HG02588 (cell line): Measurements from ENCODE around the gene CA12.

Experiments used
- ATAC-seq: cut with Tn5 transposase; IDR thresholded peaks from one replicate; pipeline ENCODE4 v1.9.1; 2021; ENCODE audit warnings: mild to moderate bottlenecking, moderate library complexity; ENCODE audit not compliant: unreplicated experiment

Gene CA12

DNA sequence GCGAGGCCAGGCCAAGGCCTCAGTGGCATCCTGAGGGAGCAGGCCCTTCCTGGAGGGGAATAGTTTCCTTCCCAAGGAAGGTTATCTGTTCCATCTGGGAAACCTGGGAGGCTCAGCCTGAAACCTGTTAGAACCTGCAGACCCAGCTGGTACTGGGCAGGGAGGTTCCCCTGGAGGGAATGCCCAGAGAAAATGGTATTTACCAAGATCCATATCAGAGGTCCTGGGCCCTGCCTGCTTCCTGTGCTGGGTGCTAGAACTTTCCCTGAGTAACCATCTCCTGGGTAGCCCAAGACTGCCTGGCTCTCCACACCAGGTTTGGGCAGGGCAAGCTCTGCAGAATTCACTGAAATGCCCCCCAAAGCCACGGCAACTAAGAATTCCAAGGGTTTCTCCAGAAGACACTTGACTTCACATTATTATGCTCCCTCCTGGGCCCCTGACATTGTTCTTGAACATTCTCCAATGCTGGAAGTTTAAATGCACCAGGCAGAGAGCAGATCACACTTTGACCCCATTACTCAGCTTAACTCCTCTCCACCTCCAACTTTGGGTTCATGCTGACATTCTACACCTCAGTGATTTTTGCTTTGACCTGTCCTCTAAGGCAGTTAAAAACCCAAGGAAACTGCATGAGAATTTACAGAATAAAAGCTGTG lies 2.0 kb downstream of the CA12 start:
- no peak for ATAC-seq

DNA sequence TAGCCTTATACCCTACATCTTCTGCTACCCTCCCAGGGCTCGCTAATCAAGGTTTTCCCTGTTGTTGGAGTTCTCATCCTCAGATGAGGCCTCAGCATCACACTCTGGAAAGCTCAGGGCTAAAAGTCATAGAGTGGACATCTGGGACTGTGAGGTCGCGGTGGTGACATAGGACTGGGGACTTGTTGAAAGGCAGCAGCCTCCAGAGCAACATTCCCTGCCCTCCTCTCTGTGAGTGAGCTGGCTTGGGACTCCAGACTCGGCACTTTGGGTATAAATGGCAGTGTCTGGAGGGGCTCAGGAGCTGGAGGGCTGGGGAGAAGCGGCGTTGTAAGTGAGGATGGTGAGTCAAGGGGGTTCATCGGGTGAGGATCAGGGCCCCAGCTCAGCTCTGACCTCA lies 2.7 kb downstream of the CA12 start:
- ATAC-seq, result no peak

DNA sequence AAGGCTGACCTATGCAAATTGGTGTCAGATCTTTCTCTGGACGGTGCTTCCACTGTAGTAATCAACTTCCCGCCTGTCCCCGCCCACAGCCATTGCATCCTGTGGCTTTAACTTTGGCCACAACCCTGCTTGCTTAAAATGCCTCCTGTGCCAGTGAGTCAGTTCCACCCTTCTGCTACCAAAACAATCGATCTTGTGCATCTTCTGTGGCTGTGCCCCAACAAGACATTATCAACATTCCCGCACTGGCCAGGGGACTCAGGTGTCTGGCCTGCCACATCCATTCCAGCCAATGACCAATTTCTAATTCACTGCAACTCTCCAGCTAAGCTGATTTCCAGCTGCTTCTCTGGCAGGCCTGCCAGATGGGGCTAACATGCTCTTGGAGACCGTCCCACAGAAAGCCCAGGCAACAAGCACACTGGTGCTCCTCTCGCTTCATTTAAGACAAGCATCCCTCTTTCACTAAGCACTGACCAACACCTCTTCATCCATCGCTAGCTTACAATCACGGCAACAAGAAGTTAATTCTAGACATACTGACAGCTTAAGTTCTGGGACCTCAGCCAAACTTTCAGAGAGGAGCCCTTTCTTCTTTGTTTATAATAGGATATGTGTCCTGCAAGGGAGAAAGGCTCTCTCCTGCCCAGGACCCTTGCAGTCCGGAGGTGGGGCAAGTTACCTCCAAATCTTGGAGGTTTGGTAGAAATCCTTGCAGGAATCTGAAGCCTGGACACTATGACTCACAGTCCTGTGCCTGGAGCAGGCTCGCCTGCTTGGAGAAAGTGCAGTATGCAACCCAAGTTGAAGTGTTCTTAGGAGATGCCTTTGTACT lies 6.7 kb downstream of the CA12 start:
- no peak for ATAC-seq

DNA sequence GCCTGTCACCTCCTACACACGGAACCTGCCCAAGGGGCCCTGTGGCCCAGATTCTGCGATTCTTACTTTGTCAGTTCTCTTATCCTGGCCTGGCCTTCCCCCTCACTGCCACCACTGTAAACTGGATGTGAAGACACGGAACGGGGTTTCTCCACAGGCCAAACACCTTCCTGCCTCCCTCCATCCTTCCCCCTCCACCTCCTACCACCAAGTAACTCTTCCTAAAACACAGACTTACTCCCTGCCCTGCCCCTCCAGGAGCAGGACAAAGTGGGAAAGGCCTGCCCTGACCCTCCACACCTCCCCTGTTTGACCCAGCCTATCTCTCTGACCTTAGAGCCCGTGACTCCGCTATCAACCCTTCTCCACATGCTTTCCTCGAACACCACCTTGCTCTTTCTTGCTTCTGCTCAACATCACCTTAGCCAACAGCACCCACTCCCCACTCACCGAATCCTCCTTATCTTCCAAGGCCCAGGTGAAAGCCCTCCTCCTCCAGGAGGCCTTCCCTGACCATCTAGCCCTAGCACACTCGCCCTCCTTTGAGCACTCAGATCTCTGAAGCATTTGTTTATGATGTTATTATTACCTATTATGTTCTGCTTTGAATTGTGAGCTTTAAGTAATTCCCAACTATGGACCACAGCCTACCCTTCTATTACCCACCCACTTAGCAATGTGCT lies 7.6 kb downstream of the CA12 start:
- no peak for ATAC-seq

DNA sequence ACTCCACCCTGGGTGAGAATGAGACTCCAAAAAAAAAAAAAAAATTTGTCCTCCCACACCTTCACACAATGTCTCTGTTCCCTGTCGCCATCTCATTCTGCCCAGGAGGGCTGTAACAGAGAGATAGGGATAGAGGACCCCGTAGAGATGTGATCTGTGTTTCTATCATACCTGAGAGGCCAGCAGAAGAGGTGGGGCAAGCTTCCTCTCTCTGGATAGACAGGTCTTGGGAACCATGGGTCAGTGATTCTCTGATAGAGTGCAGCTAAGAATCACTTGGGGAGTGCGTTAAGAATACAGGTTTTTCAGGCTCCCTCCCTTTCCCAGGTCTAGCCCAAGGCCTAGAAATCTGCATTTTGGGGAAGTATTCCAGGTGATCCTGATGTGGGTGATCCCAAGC lies 8.3 kb downstream of the CA12 start:
- no peak for ATAC-seq

DNA sequence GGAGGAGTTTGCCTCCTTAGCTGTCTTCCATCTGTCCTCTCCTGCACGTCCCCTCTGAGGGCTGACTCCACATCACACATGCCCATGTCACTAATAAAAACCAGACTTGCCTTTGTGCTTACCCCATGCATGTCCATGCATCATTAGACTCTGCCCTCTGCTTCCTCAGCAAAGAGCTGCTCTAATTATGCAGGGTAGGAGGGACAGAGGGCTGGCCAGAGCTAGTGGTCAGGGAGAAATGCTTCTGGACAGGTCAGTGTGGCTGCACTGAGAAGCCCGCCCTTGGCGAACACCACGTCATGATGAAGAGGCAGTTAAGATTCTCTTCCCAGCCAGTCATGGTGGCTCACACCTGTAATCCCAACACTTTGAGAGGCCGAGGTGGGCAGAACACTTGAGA lies 8.9 kb downstream of the CA12 start:
- no peak for ATAC-seq

DNA sequence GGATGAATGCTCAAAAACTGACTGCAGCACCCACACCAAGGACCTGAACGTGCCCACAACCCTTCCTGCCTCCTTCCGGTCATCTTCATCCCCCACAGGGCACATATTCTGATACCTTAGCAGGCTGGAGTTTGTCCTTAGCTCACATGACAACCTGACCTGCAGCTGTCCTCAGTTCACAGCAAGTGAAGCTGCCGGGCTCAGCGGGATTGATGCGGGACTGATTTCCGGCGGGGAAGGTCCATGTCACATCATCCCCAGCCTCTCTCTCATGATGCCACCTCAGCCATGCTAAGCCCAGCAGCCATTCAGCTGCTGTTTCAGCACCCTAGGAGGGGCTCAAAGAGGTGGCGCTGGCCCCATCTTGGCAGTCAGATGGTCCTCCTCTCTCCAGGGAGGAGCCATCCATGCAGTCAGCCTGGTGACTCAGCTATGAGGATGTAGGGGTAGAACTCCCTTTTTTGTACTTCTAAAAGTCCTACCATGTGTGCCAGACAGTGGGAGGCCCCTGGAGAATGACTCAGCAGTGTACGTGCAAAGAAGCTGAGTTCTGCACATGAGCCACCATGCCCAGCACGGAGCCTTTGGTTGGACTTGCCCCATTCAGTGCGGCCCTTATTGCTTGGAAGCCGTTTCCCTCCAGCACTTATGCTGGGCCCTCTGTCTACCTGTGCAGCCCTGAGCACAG lies 9.5 kb downstream of the CA12 start:
- no peak for ATAC-seq

DNA sequence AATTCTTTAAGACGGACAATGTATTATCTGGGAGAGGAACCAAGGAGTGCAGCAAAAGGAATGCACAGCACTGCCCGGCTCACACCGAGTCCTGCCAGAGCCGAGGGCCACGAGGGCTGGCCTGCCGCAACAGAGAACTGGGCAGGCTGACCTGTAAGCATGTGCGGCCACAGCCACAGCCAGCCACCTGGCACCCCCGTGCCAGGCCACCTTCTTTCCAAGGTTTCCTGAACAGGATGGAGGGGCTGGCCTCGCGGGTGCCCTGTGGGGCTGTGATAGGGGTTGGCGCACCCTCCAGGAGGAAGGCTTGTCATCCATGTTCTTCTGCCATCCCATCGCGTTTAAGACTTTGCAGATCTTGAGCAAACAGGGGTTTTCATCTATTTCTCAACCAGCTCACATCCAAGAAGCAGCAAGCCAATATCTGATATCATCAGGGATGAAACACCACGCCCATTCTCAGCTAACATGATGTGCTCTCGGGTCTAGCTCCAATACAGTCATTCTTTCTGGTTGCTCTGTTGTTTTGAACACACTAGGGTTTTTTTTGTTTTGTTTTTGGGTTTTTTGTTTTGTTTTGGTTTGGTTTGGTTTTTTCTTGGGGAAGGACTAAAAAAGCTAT lies 10.2 kb downstream of the CA12 start:
- no peak for ATAC-seq

DNA sequence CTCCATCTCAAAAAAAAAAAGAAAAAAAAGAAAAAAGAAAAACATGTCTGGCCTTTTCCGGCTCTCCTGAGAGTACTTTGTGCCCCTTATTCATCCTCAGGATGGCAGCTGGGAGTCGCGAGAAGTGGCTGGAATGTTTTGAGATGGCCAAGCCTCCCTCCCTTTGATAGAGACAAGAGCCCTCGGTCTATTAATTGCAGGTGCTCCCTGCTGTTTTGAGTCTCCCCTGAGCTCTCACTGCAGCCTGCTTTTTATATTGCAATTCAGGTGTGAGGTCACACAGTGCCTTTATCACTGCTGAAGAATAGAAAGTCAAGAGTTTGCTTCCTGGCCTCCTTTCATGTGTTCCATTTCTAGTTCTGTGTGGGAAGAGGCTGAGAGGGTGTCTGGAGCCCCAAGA lies 10.9 kb downstream of the CA12 start:
- ATAC-seq, result no peak

DNA sequence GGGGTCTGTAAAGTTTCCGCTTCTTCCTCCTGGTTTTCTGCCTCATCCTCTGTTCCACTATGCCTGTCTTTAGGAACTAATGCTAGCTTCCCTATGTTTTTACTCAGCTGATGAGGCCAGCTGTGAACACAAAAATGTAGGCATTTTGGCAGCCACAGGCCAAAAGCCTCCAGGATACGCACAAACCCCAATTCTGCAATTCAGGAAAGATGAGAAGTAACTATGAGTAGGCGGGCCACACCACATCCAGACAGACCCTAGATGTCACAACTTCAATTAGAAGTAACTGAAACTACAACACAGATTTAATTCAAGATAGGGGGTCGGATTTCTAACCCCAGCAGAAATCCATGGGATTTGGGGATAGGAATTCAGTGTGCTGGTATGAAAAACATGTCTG lies 11.9 kb downstream of the CA12 start:
- ATAC-seq, result no peak

DNA sequence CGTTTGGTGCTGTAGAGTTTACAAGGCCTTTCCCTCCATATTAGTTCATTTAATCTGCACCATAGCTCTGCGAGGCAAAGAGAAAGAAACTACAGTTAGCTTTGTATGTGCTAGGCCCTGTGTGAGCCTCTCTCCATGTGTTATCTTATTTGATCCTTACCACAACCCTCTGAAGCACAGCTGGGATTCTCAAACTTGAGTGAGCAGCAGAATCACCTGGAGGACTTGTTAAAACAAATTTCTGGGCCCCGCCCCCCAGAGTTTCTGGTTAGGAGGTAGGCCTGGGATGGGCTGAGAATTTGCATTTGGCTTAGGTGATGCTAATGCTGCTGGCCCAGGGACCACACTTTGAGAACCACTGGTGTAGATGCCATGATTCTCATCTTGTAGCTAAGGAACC lies 12.3 kb downstream of the CA12 start:
- no peak for ATAC-seq

DNA sequence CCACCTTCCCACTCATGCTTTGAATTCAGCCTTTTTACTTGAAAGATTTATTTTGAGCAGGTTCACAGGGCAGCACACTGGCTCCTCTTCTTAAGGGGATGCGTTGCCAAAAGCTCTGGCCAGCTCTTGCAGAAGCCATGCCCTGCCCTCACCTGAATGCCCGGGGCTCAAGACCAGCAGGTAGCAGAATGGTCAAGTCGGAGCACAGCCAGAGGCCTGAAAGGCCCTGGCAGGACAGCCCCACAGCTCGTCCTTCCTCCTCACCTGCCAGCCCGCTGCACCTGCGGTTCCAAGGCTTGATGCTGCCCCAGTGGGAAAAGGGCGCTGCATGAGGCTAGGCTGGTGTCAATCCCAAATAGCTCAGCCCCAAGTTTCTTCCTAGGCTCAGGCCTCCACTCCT lies 13.1 kb downstream of the CA12 start:
- ATAC-seq, result no peak

DNA sequence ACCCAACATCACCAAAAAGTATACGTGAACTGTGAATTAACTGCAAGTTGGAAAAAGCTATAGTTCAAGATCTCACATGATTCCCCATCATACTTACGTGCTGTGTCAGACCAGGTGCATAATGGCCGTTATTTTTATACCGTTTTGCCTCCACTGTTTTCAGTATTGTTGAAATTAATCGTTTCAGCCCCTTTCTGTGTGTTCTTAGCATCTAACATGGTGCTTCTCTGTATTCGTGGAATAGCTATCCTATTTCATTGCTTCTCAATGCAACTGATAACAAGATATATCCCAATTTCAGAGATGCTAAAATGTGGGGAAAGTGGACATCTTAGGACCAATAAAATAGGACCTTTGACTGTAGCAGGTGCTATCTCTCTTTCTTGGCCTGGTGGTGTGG lies 13.7 kb downstream of the CA12 start:
- no peak for ATAC-seq

DNA sequence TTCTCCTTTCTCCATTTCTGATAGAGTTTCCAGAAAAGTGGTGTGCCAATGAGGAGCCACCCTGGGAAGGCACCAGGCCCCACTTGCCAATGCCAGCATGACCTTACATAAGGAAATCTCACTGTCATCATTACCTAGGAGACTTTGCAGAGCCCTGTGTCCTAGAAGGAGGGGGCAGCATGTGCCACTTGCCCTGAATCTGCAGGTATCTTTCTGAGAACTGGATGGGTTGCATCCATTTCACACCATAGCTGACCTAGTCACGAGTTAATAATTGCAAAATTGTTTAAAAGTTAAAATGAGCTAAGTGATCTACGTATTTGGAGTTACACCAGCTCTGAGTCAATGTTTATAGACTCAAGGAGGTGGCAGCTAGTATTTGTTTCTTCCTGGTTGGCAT lies 14.3 kb downstream of the CA12 start:
- ATAC-seq, result no peak

DNA sequence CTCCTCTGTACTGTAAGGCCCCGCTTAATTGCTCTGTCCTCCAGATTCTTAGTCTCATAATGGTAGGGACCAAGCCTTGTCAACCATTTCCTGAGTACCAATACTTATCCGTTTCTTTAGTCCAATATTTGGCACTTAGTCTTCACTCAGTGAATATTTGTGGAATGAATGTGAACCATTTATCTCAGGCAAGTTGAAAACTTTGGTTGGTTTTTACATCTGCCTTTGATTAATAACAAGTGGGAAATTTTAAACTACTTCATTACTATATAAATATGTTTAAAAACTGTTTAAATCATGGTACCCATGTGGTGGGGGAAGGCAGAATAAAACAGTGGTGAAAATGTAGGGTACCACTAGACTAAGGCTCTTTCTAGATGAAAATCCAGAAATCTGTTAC lies 15.2 kb downstream of the CA12 start:
- no peak for ATAC-seq

DNA sequence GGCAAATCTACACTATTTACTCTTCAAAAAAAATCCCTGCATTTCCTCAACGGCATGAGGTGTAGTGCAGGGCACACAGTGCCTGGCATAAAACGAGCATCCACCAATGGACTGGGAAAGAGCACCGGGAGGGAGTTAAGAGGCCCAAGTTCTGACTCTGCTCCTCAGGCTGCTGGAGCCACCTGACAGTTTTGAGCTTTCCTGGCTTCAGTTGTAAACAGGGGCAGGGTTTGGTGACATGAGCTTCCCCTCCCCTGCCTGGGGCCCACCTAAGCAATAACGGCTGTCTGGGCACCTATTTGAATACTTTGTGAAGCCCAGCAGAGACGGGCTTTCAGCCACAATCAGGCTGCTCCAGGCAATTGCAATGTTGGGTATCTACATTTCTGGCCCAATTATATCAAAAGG lies 16.4 kb downstream of the CA12 start:
- no peak for ATAC-seq

DNA sequence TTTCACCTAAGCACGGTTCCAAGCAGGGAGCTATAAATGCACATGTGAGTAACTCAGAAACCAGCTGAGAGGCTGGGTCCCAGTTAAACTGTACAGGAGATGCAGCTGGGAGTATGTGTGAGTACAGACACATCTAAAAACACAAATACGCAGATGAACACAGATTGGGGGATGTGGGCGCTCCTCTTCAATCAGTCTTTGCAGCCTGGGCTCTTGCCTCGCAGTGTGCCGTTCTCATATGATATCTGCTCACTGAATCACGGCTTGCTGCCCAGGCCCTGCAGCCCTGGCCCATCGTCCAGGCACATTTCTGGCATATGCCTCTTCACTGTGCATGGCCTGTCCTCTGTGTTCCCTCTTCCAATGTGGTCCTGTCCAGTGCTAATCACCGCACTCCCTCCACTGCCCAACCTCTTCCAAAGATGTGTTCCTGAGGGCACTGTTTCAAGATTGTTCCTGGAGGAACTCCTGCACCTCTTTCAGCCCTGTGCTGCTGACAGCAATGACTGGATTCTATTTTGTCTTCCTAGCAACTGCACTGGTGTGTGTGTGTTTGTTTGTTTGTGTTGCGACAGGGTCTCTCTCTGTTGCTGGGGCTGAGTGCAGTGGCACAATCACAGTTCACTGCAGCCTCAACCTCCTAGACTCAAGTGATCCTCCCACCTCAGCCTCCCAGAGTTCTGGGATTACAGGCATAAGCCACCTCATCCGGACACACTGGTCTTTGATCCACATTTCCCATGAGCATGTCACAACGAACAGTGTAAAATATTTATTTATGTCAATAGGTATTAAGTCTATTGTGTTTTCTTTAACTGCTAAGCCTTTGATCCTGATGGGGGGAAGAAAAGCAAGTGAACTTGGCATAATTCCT lies 17.0 kb downstream of the CA12 start:
- no peak for ATAC-seq

DNA sequence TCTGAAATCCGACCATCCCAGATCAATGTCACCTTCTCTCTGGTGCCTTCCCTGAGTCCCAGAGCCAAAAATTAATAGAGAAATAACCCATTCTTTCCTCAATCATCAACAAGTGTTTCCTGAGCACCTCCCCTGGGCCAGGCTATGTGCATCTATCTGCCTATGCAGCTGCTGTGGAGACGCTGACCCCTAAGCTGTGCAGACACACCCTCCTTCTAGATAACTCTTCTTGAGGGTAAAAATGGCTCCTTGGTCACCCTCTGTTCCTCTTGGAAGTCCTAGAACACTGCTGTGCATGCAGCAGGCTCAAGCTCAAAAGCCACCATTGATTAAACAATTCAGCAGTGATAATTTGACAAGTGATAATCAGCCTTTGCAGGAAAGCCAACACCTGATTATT lies 18.4 kb downstream of the CA12 start:
- no peak for ATAC-seq

DNA sequence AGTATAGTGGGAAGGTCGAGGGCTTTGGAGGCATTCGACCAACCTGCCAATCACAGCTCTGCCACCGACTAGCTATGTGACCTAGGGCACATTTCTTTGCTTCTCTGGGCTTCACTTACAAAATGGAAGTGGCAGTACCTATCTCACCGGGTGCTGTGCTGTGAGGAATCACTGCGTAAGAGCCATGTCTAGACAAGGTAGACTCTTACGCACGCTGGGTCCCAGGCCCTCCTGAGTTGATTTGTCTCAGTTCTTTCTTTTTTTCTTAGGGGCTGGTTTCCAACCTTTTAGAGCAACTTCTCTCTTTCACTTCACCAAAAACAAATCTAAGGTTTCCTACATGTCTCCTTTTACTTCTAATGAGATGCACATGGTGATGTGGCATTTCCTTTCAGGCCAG lies 18.8 kb downstream of the CA12 start:
- no peak for ATAC-seq

DNA sequence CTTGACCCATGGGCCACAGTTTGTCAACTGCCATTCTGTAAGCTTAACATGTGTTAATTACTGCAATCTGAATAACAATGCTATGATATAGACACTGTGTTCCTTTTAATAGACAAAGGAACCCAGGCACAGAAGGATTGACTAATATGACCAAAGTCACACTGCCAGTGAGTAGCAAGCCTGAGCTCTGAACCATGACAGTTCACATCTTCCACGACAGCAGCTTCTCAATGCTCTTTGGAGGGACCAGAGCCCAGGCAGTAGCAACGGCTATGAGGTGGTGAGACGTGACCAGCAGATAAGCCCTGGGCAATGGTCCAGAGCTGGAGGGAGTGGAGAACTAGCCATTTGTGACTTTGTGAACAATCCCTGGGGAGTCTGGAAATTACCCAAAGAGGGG lies 19.4 kb downstream of the CA12 start:
- ATAC-seq, result no peak
